H9 (cell line): Measurements from ENCODE around the gene CD48. TPM values are rescaled to one million over a fixed set of nuclear protein-coding genes. Genes with fewer than 3 reads are reported as not detected.

Experiments used
- DNase-seq: peaks from one replicate; pipeline ENCODE4 v3.0.0-alpha.2; 2017
- H2AFZ ChIP-seq: one replicate; pipeline ENCODE4 v1.6.1; 2013; ENCODE audit warnings: mild to moderate bottlenecking, low read length, control low read depth, moderate library complexity
- H2AK5ac ChIP-seq: 2 replicates; pipeline ENCODE4 v1.6.1; 2013; ENCODE audit warnings: low read length, control low read depth, mixed read lengths; ENCODE audit not compliant: insufficient read length
- H2BK120ac ChIP-seq: one replicate; pipeline ENCODE4 v1.6.1; 2013; ENCODE audit warnings: low read depth, mild to moderate bottlenecking, low read length, control low read depth, inconsistent platforms; ENCODE audit not compliant: poor library complexity, severe bottlenecking
- H2BK12ac ChIP-seq: 2 replicates; pipeline ENCODE4 v1.6.1; 2013; ENCODE audit warnings: low read length, control low read depth, mixed read lengths, low read depth; ENCODE audit not compliant: insufficient read length
- H2BK15ac ChIP-seq: 2 replicates; pipeline ENCODE4 v1.6.1; 2013; ENCODE audit warnings: low read depth, low read length, control low read depth
- H2BK20ac ChIP-seq: one replicate; pipeline ENCODE4 v1.6.1; 2013; ENCODE audit warnings: low read depth, mild to moderate bottlenecking, low read length, control low read depth, inconsistent platforms; ENCODE audit not compliant: poor library complexity, severe bottlenecking
- H2BK5ac ChIP-seq: 2 replicates; pipeline ENCODE4 v1.6.1; 2013; ENCODE audit warnings: low read length, control low read depth, mixed read lengths; ENCODE audit not compliant: insufficient read length
- H3K14ac ChIP-seq: 2 replicates; pipeline ENCODE4 v1.6.1; 2013; ENCODE audit warnings: low read length, control low read depth; ENCODE audit not compliant: insufficient read depth
- H3K18ac ChIP-seq: 2 replicates; pipeline ENCODE4 v1.6.1; 2013; ENCODE audit warnings: low read depth, mild to moderate bottlenecking, mixed read lengths, low read length, control low read depth; ENCODE audit not compliant: insufficient read length
- H3K23ac ChIP-seq: 2 replicates; pipeline ENCODE4 v1.6.1; 2013; ENCODE audit warnings: low read length, control low read depth, mixed read lengths, low read depth; ENCODE audit not compliant: insufficient read length
- H3K23me2 ChIP-seq: 2 replicates; pipeline ENCODE4 v1.6.1; 2013; ENCODE audit warnings: low read depth, mild to moderate bottlenecking, mixed read lengths, low read length, control low read depth; ENCODE audit not compliant: insufficient read length, poor library complexity, severe bottlenecking
- H3K27ac ChIP-seq: 2 replicates; pipeline ENCODE4 v1.5.1; 2013; ENCODE audit warnings: low read length, control low read depth, mixed read lengths, low read depth; ENCODE audit not compliant: insufficient read length
- H3K27me3 ChIP-seq: 2 replicates; pipeline ENCODE4 v1.6.1; 2013; ENCODE audit warnings: low read length, control low read depth, inconsistent platforms; ENCODE audit not compliant: insufficient read depth
- H3K4ac ChIP-seq: 2 replicates; pipeline ENCODE4 v1.6.1; 2013; ENCODE audit warnings: low read depth, mild to moderate bottlenecking, control low read depth, inconsistent platforms, low read length, moderate library complexity
- H3K4me1 ChIP-seq: 2 replicates; pipeline ENCODE4 v1.6.1; 2013; ENCODE audit warnings: low read length, control low read depth, inconsistent platforms; ENCODE audit not compliant: insufficient read depth
- H3K4me2 ChIP-seq: 2 replicates; pipeline ENCODE4 v1.6.1; 2013; ENCODE audit warnings: low read length, control low read depth, mixed read lengths; ENCODE audit not compliant: insufficient read length, insufficient read depth
- H3K56ac ChIP-seq: 2 replicates; pipeline ENCODE4 v1.6.1; 2013; ENCODE audit warnings: low read depth, mild to moderate bottlenecking, mixed read lengths, low read length, control low read depth; ENCODE audit not compliant: insufficient read length
- H3K79me1 ChIP-seq: 2 replicates; pipeline ENCODE4 v1.6.1; 2013; ENCODE audit warnings: low read depth, mild to moderate bottlenecking, moderate library complexity, low read length, control low read depth, inconsistent platforms; ENCODE audit not compliant: insufficient read depth, poor library complexity, severe bottlenecking
- H3K79me2 ChIP-seq: 2 replicates; pipeline ENCODE4 v1.6.1; 2013; ENCODE audit warnings: low read length, control low read depth, inconsistent platforms; ENCODE audit not compliant: insufficient read depth
- H3K9ac ChIP-seq: 2 replicates; pipeline ENCODE4 v1.6.1; 2013; ENCODE audit warnings: low read length, control low read depth, mixed read lengths; ENCODE audit not compliant: insufficient read length; ENCODE audit errors: extremely low read depth
- H3K9me3 ChIP-seq: one replicate; pipeline ENCODE4 v1.6.1; 2013; ENCODE audit warnings: low read depth, low read length, inconsistent platforms; ENCODE audit not compliant: control insufficient read depth
- H3T11ph ChIP-seq: one replicate; pipeline ENCODE4 v1.6.1; 2013; ENCODE audit warnings: mild to moderate bottlenecking, low read length, control low read depth, inconsistent platforms
- H4K20me1 ChIP-seq: one replicate; pipeline ENCODE4 v1.6.1; 2013; ENCODE audit not compliant: control insufficient read depth, insufficient read length, insufficient read depth
- H4K5ac ChIP-seq: 2 replicates; pipeline ENCODE4 v1.6.1; 2013; ENCODE audit warnings: low read depth, mild to moderate bottlenecking, mixed read lengths, low read length, control low read depth; ENCODE audit not compliant: insufficient read length
- H4K8ac ChIP-seq: replicated peaks from 2 replicates; pipeline ENCODE4 v1.6.1; 2013; ENCODE audit warnings: low read length, control low read depth, mixed read lengths, low read depth; ENCODE audit not compliant: insufficient read length
- H4K91ac ChIP-seq: 2 replicates; pipeline ENCODE4 v1.6.1; 2013; ENCODE audit warnings: low read depth, mild to moderate bottlenecking, moderate library complexity, mixed read lengths, low read length, control low read depth; ENCODE audit not compliant: insufficient read length
- H3K27ac Mint-ChIP-seq, 3 experiments: 2 replicates in 2 of 3; 3 replicates in 1 of 3; pipeline ENCODE4 v1.8.0; 2020 to 2021; ENCODE audit warnings: mixed read lengths in 3 of 3, mild to moderate bottlenecking in 1 of 3, moderate library complexity in 1 of 3
- H3K27me3 Mint-ChIP-seq: 2 replicates; pipeline ENCODE4 v1.8.0; 2021; ENCODE audit warnings: low read depth, mild to moderate bottlenecking, moderate library complexity, mixed read lengths
- H3K36me3 Mint-ChIP-seq, 3 experiments: 2 replicates in 2 of 3; 3 replicates in 1 of 3; pipeline ENCODE4 v1.8.0; 2020 to 2021; ENCODE audit warnings: low read depth in 3 of 3, mixed read lengths in 3 of 3; ENCODE audit not compliant: insufficient read depth in 1 of 3
- H3K4me1 Mint-ChIP-seq, 2 experiments: 2 replicates each; pipeline ENCODE4 v1.8.0; 2020; ENCODE audit warnings: mixed read lengths in 2 of 2
- H3K4me3 Mint-ChIP-seq, 2 experiments: 2 replicates in 1 of 2; 3 replicates in 1 of 2; pipeline ENCODE4 v1.8.0; 2020 to 2021; ENCODE audit warnings: mild to moderate bottlenecking in 2 of 2, mixed read lengths in 2 of 2, moderate library complexity in 1 of 2
- H3K9me3 Mint-ChIP-seq, 2 experiments: 2 replicates in 1 of 2; 3 replicates in 1 of 2; pipeline ENCODE4 v1.8.0; 2020; ENCODE audit warnings: mild to moderate bottlenecking in 2 of 2, mixed read lengths in 2 of 2, moderate library complexity in 1 of 2
- WGBS: extraction: QIAGEN DNeasy Blood & Tissue Kit; methylation state at CpG from one replicate; pipeline ENCODE4 v1.1.7; 2013; ENCODE audit warnings: missing lambda C conversion rate, low lambda C conversion rate, mixed read lengths; ENCODE audit not compliant: insufficient read length; ENCODE audit errors: extremely low coverage; 5-methylcytosine and 5-hydroxymethylcytosine counted together
- total RNA-seq: library from RNA; stranded (reverse); gene quantifications from 2 replicates; pipeline ENCODE4 v1.2.1, GENCODE V29; 2021
- TF ChIP-seq, protein P1 (sequence below): fragments of 200-600 bp; sonication (generic); conservative IDR thresholded peaks from 3 replicates; pipeline ENCODE4 v1.8.0; 2021; ENCODE audit warnings: antibody characterized with exemption, mild to moderate bottlenecking

The CD48 gene
- total RNA-seq, 1 experiment from 2014 or later = not detected

DNA sequence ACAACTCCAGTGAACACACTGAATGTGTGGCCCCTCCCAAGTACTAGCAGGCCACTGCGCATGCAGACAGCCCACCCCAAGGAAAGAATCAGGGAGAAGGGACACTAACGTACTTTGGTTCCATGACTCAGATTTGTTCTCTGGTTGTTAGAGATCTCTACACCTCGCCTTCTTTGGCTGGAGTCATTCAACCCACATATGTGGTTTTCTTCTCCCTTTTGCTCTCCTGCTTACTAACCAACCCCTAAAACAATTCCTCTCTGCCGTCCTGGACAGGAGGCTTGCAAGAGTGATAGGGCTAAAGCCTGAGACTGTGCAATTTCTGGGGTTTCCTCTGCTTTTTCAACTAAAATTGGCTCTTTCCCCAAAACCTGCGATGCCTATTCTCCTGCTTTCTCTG is 5.7 kb upstream of the CD48 start:
- H2AK5ac ChIP-seq = no peak overlapping the region
- DNase-seq = no peak
- H3K36me3 Mint-ChIP-seq = peaks cover 0 to 7% (median 6%) of the 10 kb centered on the region in 3 experiments; a peak in 4 of 7 replicates
- no peak overlapping the region for H2AFZ ChIP-seq
- no peaks in the 10 kb centered on the region for H3K23me2 ChIP-seq
- H3T11ph ChIP-seq = no peak overlapping the region
- no peak overlapping the region for H3K4me2 ChIP-seq
- H4K8ac ChIP-seq = no peak overlapping the region
- H3K79me2 ChIP-seq = no peaks in the 10 kb centered on the region
- H3K27me3 Mint-ChIP-seq = peaks cover 1% of the 10 kb centered on the region; the same call in 1 of the 2 replicates
- H4K91ac ChIP-seq = no peak overlapping the region
- TF ChIP-seq, protein P1, sequence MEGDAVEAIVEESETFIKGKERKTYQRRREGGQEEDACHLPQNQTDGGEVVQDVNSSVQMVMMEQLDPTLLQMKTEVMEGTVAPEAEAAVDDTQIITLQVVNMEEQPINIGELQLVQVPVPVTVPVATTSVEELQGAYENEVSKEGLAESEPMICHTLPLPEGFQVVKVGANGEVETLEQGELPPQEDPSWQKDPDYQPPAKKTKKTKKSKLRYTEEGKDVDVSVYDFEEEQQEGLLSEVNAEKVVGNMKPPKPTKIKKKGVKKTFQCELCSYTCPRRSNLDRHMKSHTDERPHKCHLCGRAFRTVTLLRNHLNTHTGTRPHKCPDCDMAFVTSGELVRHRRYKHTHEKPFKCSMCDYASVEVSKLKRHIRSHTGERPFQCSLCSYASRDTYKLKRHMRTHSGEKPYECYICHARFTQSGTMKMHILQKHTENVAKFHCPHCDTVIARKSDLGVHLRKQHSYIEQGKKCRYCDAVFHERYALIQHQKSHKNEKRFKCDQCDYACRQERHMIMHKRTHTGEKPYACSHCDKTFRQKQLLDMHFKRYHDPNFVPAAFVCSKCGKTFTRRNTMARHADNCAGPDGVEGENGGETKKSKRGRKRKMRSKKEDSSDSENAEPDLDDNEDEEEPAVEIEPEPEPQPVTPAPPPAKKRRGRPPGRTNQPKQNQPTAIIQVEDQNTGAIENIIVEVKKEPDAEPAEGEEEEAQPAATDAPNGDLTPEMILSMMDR = no peak
- no peak overlapping the region for H3K4ac ChIP-seq
- H3K27ac ChIP-seq = no peak overlapping the region
- H3K18ac ChIP-seq = no peak overlapping the region
- H2BK5ac ChIP-seq = no peak overlapping the region
- H3K4me3 Mint-ChIP-seq = no peak overlapping the region
- no peak overlapping the region for H2BK15ac ChIP-seq
- no peak overlapping the region for H2BK120ac ChIP-seq
- H3K56ac ChIP-seq = no peak overlapping the region
- no peaks in the 10 kb centered on the region for H3K9me3 ChIP-seq
- H3K9me3 Mint-ChIP-seq = peaks cover 6 to 7% of the 10 kb centered on the region in 2 experiments
- no peak overlapping the region for H3K14ac ChIP-seq
- H3K79me1 ChIP-seq = no peaks in the 10 kb centered on the region
- no CpG with 5 or more reads among the region's 5 CpGs for WGBS
- no peaks in the 10 kb centered on the region for H3K27me3 ChIP-seq
- no peaks in the 10 kb centered on the region for H3K4me1 ChIP-seq
- no peak overlapping the region for H3K23ac ChIP-seq
- H4K5ac ChIP-seq = no peak overlapping the region
- H3K4me1 Mint-ChIP-seq = no peaks in the 10 kb centered on the region
- no peak overlapping the region for H2BK12ac ChIP-seq
- no peak overlapping the region for H3K9ac ChIP-seq
- no peaks in the 10 kb centered on the region for H4K20me1 ChIP-seq
- H3K27ac Mint-ChIP-seq = no peak overlapping the region; a peak in 1 of 7 replicates
- no peak overlapping the region for H2BK20ac ChIP-seq
